ENCODE data around the gene CD37.

CD37 gene

DNA sequence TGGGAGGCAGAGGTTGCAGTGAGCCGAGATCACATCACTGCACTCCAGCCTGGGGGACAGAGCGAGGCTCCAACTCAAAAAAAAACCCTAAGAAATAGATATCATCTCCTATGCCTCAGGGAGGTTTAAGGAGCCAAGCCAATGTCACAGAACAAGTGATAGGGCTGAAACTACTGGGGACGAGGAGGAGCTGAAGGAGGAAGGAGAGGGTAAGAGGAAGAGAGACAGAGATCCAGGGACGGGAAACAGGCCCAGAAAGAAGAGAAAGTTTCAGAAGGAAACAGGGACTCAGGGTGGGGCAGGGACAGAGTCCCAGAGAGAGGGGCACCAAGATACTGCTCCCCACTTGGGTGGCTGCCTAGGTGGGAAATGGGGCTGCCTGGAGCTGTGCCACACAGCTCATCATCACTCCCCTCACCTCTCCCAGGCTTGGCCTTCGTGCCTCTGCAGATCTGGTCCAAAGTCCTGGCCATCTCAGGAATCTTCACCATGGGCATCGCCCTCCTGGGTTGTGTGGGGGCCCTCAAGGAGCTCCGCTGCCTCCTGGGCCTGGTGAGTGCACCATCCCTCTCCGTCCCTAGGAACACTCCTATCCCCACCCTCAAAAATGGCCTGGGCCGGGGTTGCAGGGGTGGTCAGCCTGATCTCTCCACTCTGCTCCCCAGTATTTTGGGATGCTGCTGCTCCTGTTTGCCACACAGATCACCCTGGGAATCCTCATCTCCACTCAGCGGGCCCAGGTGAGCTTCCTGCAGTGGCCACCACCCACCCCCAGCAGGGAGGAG, 1.5 kb downstream of the CD37 start:
- no peak for DNase-seq
- TF ChIP-seq POLR2A (IDR thresholded peaks at IDR 0.05; ENCODE audit: low read length) = no peak
- no peak for TF ChIP-seq GATA1 (IDR thresholded peaks at IDR 0.05; ENCODE audit: low read depth, low read length)

DNA sequence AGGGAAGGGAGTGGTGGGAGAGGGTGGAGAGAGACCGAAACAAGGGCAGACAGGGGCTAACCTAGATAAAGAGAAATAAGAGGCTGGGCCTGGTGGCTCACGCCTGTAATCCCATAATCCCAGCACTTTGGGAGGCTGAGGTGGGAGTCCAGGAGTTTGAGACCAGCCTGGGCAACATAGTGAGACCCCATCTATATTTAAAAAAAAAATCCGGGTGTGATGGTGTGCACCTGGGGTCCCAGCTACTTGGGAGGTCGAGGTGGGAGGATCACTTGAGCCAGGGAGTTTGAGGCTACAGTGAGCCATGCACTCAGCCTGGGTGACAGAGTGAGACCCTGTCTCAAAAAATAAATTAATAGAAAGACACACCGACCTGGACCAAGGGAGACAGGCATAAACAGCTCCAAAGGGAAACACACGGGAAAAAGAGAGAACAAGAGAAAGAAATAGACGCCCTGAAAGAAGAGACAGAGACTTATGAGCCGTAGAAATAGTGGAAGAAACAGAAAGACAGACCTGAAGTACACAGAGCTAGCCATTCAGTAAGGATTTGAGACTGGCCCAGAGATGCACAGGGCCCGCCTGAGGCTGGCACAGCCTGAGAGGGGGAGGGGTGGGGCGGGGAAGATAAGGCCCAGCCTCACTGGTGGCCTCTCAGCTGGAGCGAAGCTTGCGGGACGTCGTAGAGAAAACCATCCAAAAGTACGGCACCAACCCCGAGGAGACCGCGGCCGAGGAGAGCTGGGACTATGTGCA, 2.2 kb downstream of the CD37 start:
- TF ChIP-seq POLR2A (IDR thresholded peaks at IDR 0.05; ENCODE audit: low read length) (no peak), GATA1 (IDR thresholded peaks at IDR 0.05; ENCODE audit: low read depth, low read length) (no peak)
- DNase-seq = no peak

DNA sequence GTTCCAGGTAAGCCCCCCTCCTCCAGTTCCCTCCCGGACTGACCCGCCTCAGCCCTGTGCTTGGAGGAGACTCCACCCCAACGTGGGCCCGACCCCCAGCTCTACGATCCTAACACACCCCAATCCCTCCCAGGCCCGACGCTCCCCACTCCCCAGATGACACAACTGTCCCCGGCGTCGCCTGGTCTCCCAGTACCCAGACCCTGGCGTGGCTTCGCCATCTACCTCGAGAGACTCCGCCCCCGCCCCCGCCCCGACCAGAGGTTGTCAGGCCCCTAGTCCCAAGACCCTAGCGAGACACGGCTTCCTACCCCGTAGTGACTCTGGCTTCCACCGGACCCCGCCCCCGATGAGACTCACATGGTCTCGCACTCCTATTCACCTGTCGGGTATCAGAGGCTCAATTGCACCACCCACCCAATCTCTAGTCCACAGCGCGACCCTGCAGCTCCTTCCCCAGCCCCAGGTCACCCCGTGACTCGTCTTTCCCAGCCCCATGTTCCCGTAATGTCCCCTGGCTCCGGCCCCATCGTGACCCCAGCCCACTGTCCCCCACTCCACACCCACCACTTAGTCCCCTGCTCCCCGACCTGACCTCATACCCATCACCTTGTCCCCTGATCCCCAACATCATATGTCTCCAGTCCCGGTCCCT, 2.9 kb downstream of the CD37 start:
- TF ChIP-seq GATA1 (IDR thresholded peaks at IDR 0.05; ENCODE audit: low read depth, low read length) (no peak), POLR2A (IDR thresholded peaks at IDR 0.05; ENCODE audit: low read length) (no peak)
- no peak for DNase-seq

- TF ChIP-seq GATA1 (IDR thresholded peaks at IDR 0.05; ENCODE audit: low read depth, low read length) (no peak), POLR2A (IDR thresholded peaks at IDR 0.05; ENCODE audit: low read length) (no peak)
- no peak for DNase-seq
These were observed 3.6 kb downstream of the CD37 start for GRCh38 chr19:49338691-49339300.

GRCh38 chr19:49339301-49340068, 4.3 kb downstream of the CD37 start:
- DNase-seq = no peak
- no peak for TF ChIP-seq POLR2A (IDR thresholded peaks at IDR 0.05; ENCODE audit: low read length)
- TF ChIP-seq GATA1 (IDR thresholded peaks at IDR 0.05; ENCODE audit: low read depth, low read length) = no peak

DNA sequence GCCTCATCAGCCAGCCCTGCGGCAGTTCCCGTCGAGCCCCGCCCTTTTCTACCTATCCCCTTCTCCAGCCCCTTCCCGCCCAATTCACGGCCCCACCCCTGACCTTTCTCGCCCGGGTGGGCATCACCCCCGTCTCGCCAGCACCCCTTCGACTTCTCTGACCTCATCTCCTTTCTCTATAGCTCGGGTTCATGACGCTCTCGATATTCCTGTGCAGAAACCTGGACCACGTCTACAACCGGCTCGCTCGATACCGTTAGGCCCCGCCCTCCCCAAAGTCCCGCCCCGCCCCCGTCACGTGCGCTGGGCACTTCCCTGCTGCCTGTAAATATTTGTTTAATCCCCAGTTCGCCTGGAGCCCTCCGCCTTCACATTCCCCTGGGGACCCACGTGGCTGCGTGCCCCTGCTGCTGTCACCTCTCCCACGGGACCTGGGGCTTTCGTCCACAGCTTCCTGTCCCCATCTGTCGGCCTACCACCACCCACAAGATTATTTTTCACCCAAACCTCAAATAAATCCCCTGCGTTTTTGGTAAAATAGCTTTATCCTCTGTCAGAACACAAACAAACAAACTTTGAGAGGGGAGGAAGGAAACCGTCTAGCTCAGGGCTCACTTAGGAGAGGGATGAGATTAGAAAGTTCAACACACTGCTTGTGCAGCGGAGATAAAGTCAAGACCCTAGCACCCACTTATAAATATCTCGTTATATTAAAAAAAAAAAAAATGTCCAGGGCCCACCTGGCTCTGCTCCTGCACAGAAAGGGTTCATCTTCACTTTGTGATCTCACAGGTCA, 5.1 kb downstream of the CD37 start:
- TF ChIP-seq GATA1 (IDR thresholded peaks at IDR 0.05; ENCODE audit: low read depth, low read length) = no peak
- TF ChIP-seq POLR2A (IDR thresholded peaks at IDR 0.05; ENCODE audit: low read length) = no peak
- DNase-seq = no peak

DNA sequence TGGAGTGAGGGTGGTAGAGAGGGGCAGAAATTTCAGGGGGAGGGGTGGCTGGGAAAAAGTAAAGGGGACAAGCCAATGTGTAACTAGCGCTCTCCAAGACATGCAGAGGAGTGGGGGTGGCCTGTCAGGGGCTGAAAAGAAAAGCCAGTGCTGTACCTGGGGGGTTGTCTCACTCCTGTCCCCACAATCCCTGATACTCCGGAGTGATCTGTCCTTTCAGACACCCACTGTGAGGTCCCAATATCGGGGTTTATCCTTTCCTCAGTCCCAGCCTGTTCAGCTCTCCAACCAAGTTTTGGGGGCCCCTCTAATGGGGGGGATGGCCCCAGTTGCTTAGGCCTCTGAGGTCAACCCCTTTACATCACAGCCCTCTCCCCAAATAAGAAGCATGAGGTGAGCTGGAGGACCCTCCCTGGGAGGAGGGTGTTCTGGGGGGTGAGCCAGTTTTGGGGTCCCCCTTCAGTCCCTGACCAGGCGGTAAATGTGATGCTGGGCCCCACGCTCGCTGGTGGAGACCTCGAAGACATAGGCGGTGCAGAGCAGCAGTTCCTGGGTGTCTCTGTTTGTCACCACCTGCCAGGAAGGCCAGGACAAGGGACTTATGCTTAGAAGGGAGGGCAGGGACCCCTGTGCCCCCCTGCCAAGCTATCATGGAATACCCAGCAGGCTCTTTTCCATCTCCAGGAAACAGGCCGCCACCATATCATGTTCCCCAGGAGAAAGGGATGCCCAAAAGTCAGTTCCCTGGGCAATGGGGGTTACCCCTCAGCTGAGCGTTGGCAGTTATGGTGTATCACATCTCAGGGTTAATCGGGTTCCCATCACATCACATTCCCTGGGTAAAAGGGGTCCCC, 5.9 kb downstream of the CD37 start:
- DNase-seq = no peak
- TF ChIP-seq POLR2A (IDR thresholded peaks at IDR 0.05; ENCODE audit: low read length) = no peak

DNA sequence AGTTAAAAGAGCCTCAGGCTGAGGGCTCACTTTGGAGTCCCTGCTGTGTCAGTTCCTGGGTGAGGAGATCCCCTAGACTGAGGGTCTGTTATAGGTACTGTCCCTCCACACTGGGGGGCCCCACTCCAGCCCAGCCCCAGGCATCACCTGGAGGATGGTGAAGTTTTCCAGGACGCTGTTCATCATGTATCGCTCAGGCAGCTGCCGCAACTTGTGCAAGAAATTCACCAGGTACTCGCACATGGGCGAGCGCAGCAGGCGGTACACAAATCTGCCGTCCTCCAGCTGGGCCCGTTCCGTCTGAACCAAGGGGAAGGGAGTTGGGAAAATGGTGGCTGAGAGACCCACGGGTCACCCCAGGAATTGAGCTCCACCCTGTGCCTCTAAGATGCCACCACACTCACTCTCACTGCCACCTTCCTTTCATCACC, 7.1 kb downstream of the CD37 start:
- DNase-seq = no peak
- TF ChIP-seq POLR2A (IDR thresholded peaks at IDR 0.05; ENCODE audit: low read length) = no peak
- TF ChIP-seq GATA1 (IDR thresholded peaks at IDR 0.05; ENCODE audit: low read depth, low read length) = no peak

- DNase-seq = no peak
- TF ChIP-seq POLR2A (IDR thresholded peaks at IDR 0.05; ENCODE audit: low read length) = no peak
- no peak for TF ChIP-seq GATA1 (IDR thresholded peaks at IDR 0.05; ENCODE audit: low read depth, low read length)
These were observed 7.9 kb downstream of the CD37 start for GRCh38 chr19:49343123-49343522.

GRCh38 chr19:49344505-49345423, 9.6 kb downstream of the CD37 start:
- DNase-seq = no peak
- TF ChIP-seq POLR2A (IDR thresholded peaks at IDR 0.05; ENCODE audit: low read length) (no peak), GATA1 (IDR thresholded peaks at IDR 0.05; ENCODE audit: low read depth, low read length) (no peak)

DNA sequence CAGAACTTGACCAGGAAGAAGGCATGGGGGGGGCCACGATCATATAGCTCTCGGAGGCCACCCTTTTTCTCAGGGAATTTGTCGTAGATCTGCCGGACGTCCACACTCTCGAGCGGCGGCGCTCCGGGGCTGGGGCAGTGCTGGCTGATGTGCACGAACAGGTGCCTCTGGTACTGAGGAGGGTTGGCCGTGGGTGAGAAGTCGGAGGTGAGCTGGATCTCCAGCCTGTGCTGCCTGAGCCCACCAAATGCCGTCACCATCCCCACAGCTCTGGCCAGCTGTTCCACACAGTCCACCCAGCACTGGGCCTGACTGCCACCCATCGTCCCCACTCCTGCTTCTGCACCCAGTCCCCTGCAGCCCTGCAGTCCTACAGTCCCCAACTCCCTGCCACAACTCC, 12.0 kb downstream of the CD37 start:
- DNase-seq = no peak
- TF ChIP-seq GATA1 (IDR thresholded peaks at IDR 0.05; ENCODE audit: low read depth, low read length) (no peak), POLR2A (IDR thresholded peaks at IDR 0.05; ENCODE audit: low read length) (no peak)

Measured in erythroblast (primary cell).